ENCODE data around the gene KIF5C. TPM values are rescaled to one million over a fixed set of nuclear protein-coding genes. Genes with fewer than 3 reads are reported as not detected.

KIF5C gene
- total and polyA plus RNA-seq, 2 donors (not counting 1 experiment from before 2014, with no cell fraction given), result 1.9 to 6.1 TPM

- no peaks in the 10 kb centered on the region for H3K9me3 ChIP-seq (ENCODE audit: control extremely low read depth in 1 of 3, control insufficient read depth in 2 of 3, insufficient read depth in 1 of 3, low read length in 2 of 3)
- no CpG with 5 or more reads among the region's 2 CpGs for WGBS (ENCODE audit: insufficient coverage)
- TF ChIP-seq EZH2 (IDR thresholded peaks at IDR 0.05; ENCODE audit: borderline replicate concordance, insufficient read depth, low read depth, low read length, poor library complexity, severe bottlenecking), result no peak
- no peaks in the 10 kb centered on the region for H4K20me1 ChIP-seq (ENCODE audit: control insufficient read depth, insufficient read depth, low read length, poor library complexity, severe bottlenecking)
- DNase-seq (no peak), ATAC-seq (ENCODE audit: low read depth) (no peak)
- H3K4me3 Mint-ChIP-seq, result no peak overlapping the region
- H3K9me3 Mint-ChIP-seq (ENCODE audit: insufficient read depth), result peaks cover 2% of the 10 kb centered on the region
- H3K4me1 ChIP-seq (ENCODE audit: control insufficient read depth in 2 of 2, insufficient read depth in 2 of 2, low read length in 2 of 2), result no peaks in the 10 kb centered on the region
- peaks cover 0 to 6% (median 2%) of the 10 kb centered on the region in 4 experiments for H3K27me3 ChIP-seq (replicated peaks in 1 of 4; ENCODE audit: control extremely low read depth in 1 of 4, control insufficient read depth in 3 of 4, insufficient read depth in 4 of 4, low read length in 3 of 4)
- intact Hi-C loops (cut with micrococcal nuclease), result no loop called here
- no peak overlapping the region for H3K27ac ChIP-seq (ENCODE audit: low read length in 2 of 2)
- H2AFZ ChIP-seq (ENCODE audit: insufficient read depth, low read depth, low read length, poor library complexity, severe bottlenecking), result no peak overlapping the region
- H3K79me2 ChIP-seq (ENCODE audit: control insufficient read depth, insufficient read depth, low read length), result no peaks in the 10 kb centered on the region
- H3K27me3 Mint-ChIP-seq, result peaks cover 20% of the 10 kb centered on the region
- POLR2A ChIA-PET, result no interaction called here
- CTCF ChIA-PET, result no interaction called here
- no peak overlapping the region for H3K9ac ChIP-seq (ENCODE audit: low read length)
- no peak overlapping the region for H3K4me2 ChIP-seq (replicated peaks; ENCODE audit: low read depth, low read length, poor library complexity, severe bottlenecking)
- no peaks in the 10 kb centered on the region for H3K4me1 Mint-ChIP-seq
- H3K4me3 ChIP-seq (ENCODE audit: control extremely low read depth in 1 of 5, extremely low read depth in 1 of 5, insufficient read depth in 1 of 5, low read depth in 2 of 5, low read length in 4 of 5), result no peak overlapping the region
- H3K36me3 ChIP-seq (replicated peaks in 1 of 2; ENCODE audit: control extremely low read depth in 1 of 2, control insufficient read depth in 1 of 2, extremely low read depth in 1 of 2, insufficient read depth in 2 of 2, low read length in 1 of 2), result no peaks in the 10 kb centered on the region
- no peak overlapping the region for H3K27ac Mint-ChIP-seq
Measured at GRCh38 chr2:148828941-148829340, 46.1 kb upstream of the KIF5C start.

- no peaks in the 10 kb centered on the region for H4K20me1 ChIP-seq (ENCODE audit: control insufficient read depth, insufficient read depth, low read length, poor library complexity, severe bottlenecking)
- no peak overlapping the region for H3K4me3 ChIP-seq (ENCODE audit: control extremely low read depth in 1 of 5, extremely low read depth in 1 of 5, insufficient read depth in 1 of 5, low read depth in 2 of 5, low read length in 4 of 5)
- peaks cover 2% of the 10 kb centered on the region for H3K9me3 Mint-ChIP-seq (ENCODE audit: insufficient read depth)
- no peak overlapping the region for H3K27ac ChIP-seq (ENCODE audit: low read length in 2 of 2)
- ChIA-PET POLR2A (no interaction called here), CTCF (no interaction called here)
- H3K4me1 Mint-ChIP-seq, result no peaks in the 10 kb centered on the region
- no peak overlapping the region for H3K9ac ChIP-seq (ENCODE audit: low read length)
- no peak for ATAC-seq (ENCODE audit: low read depth)
- DNase-seq, result no peak
- H3K27me3 ChIP-seq (replicated peaks in 1 of 4; ENCODE audit: control extremely low read depth in 1 of 4, control insufficient read depth in 3 of 4, insufficient read depth in 4 of 4, low read length in 3 of 4), result peaks cover 0 to 6% (median 2%) of the 10 kb centered on the region in 4 experiments
- WGBS (ENCODE audit: insufficient coverage), result no CpG with 5 or more reads among the region's 3 CpGs
- H3K27ac Mint-ChIP-seq, result no peak overlapping the region
- H3K9me3 ChIP-seq (ENCODE audit: control extremely low read depth in 1 of 3, control insufficient read depth in 2 of 3, insufficient read depth in 1 of 3, low read length in 2 of 3), result no peaks in the 10 kb centered on the region
- no peak overlapping the region for H3K4me2 ChIP-seq (replicated peaks; ENCODE audit: low read depth, low read length, poor library complexity, severe bottlenecking)
- no peaks in the 10 kb centered on the region for H3K79me2 ChIP-seq (ENCODE audit: control insufficient read depth, insufficient read depth, low read length)
- intact Hi-C loops (cut with micrococcal nuclease), result no loop called here
- H3K27me3 Mint-ChIP-seq, result peaks cover 15% of the 10 kb centered on the region
- TF ChIP-seq CTCF (IDR thresholded peaks at IDR 0.05) (no peak), EZH2 (IDR thresholded peaks at IDR 0.05; ENCODE audit: borderline replicate concordance, insufficient read depth, low read depth, low read length, poor library complexity, severe bottlenecking) (no peak)
- no peak overlapping the region for H3K4me3 Mint-ChIP-seq
- no peaks in the 10 kb centered on the region for H3K4me1 ChIP-seq (ENCODE audit: control insufficient read depth in 2 of 2, insufficient read depth in 2 of 2, low read length in 2 of 2)
- H3K36me3 ChIP-seq (replicated peaks in 1 of 2; ENCODE audit: control extremely low read depth in 1 of 2, control insufficient read depth in 1 of 2, extremely low read depth in 1 of 2, insufficient read depth in 2 of 2, low read length in 1 of 2), result no peaks in the 10 kb centered on the region
- no peak overlapping the region for H2AFZ ChIP-seq (ENCODE audit: insufficient read depth, low read depth, low read length, poor library complexity, severe bottlenecking)
Measured at GRCh38 chr2:148829618-148830017, 45.4 kb upstream of the KIF5C start.

Measured in B cell (primary cell).